Activated naive CD4-positive, alpha-beta T cell treated with anti-CD3 and anti-CD28 coated beads, Interleukin-2, amount 50 U/mL, for 16 hours (primary cell): ENCODE measurements around the gene MEOX2.

Source experiments
- DNase-seq: peaks from one replicate; pipeline ENCODE4 v3.0.0-alpha.2; 2020

Gene MEOX2

DNA sequence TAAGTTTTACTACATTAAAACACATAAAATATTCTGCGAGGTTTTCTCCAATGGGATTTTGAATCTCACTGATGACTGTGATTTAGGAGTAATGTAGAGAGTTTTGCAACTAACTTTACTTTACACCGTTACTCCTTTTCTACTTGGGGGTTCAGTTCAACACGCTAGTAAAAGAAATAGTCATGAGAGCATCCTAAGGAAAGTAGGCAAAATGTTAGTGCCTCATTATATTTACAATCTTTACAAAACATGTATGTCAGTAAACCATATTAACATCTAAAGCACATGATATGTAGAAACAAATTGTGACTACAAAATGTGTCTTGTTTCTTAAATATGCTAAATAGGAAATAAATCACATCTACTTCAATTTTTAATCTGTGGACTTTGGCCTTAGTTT is 6.0 kb downstream of the MEOX2 start:
- no peak for DNase-seq

DNA sequence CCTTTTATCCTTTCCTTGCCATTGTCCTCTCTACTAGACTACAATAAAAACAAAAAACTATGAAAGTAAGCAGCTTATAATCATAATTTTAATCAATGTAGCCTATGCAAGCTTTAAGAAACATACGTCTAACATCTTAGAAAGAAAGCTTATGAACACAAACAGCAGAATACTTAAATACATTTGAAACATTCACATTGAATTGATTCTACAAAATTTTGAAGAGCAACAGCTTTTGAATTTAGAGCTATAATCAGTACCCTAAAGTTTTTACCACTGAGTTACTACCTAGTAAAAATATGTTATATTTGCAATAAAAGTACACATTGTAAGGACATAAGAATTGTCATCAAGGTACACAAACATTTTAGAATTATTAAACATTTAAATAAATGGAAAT is 7.2 kb downstream of the MEOX2 start:
- no peak for DNase-seq

- DNase-seq: no peak
Measured at GRCh38 chr7:15678653-15679052, 7.8 kb downstream of the MEOX2 start.

- no peak for DNase-seq
Measured at GRCh38 chr7:15675379-15675778, 11.1 kb downstream of the MEOX2 start.

DNA sequence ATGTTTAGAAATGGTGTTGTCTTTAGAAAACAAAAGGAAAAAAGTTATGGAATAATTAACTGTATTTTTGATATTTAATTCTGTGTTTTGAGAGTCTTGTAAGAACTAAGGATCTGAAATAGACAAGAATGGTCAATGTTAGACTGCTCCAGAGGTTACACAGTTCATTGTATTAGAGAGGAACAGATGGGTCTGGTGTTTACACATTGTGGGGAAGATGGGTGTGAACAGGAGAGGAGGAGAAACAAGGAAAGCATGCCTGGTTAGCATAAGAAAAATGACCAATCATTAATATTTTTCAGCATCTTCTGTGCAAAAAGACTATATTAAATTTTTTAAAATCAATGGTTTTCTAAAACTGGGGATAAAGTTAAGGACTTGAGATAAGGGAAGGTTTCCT is 11.9 kb downstream of the MEOX2 start:
- no peak for DNase-seq

- no peak for DNase-seq
Measured at GRCh38 chr7:15669443-15670090, 16.9 kb downstream of the MEOX2 start.

GRCh38 chr7:15667991-15668390 is 18.5 kb downstream of the MEOX2 start:
- no peak for DNase-seq

GRCh38 chr7:15662451-15662850 is 24.0 kb downstream of the MEOX2 start:
- DNase-seq: no peak

DNA sequence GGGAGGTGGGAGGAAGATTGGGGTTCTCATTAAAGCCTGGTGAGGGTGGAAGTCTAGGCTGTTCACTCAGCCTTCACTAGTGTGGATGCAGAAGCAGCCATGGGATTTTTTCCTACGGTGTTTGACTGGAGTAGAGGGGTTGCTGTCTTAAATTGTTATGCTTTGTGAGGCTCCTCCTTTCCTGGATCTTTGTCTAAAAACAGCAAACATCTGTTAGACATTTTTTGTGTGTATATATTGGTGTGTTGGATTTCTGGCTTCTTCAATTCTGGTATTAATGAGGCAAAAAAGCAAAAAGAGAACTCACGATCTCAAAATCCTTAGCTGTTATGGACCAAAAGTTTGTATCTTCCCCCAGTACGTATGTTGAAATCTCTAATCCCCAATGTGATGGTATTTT is 28.2 kb downstream of the MEOX2 start:
- DNase-seq: no peak

DNA sequence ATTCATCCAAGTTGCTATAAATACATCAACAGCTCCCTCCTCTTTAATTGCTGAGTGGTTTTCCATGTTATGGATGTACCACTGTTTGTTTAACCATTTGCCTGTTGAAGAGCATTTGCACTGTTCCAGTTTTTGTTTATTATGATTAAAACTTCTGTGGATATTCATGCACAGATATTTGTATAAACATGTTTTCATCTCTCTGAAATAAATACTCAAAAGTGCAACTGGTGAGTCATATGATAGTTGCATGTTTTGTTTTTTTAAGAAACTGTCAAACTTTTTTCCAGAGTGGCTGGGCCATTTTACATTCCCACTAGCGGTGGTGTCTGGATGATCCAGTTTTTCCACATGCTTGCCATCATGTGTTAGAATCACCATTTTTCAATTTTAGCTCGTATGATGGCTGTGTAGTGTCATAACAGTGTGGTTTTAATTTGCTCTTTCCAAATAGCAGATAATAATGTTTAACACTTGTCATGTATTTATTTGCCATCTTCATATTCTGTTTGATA is 33.6 kb downstream of the MEOX2 start:
- DNase-seq: no peak

DNA sequence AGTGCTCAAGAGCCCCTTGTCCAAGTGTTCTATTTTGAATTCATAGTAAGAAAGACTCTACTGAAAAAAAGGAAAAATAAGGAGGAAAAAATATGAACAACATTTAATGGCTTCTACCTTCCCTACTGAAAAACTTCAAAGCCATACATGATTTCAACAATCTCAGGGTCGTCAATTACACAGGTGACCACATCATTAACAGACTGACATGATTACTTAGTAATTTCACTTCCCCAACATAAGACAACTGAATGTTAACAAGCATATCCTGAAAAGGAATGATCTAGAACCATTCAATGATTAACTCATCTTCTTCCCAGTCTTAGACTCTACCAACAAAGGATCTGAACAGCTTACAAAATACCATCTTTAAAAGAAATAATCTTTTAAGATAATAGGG is 34.8 kb downstream of the MEOX2 start:
- no peak for DNase-seq

- DNase-seq: no peak
Measured at GRCh38 chr7:15650787-15651186, 35.7 kb downstream of the MEOX2 start.

GRCh38 chr7:15648461-15648961 is 38.0 kb downstream of the MEOX2 start:
- no peak for DNase-seq

DNA sequence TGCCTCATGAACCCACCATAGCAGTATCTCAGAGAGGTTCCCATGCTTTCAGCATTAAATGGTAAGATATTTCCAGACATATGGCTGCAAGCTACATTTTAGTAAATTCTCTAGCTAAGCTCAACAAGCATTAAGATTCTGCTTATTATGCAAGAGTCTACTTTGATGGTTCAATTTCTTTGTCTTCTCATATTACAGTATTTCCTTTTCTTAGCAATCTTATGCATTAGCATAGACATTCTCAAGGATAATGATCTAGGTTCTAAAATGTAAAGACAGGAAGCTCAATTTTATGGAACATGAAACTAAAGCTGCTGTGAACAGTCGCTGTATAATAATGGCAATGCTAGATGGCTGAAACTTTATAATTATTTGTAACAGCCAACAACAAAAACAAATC is 39.2 kb downstream of the MEOX2 start:
- no peak for DNase-seq

GRCh38 chr7:15643000-15643705 is 43.3 kb downstream of the MEOX2 start:
- no peak for DNase-seq

DNA sequence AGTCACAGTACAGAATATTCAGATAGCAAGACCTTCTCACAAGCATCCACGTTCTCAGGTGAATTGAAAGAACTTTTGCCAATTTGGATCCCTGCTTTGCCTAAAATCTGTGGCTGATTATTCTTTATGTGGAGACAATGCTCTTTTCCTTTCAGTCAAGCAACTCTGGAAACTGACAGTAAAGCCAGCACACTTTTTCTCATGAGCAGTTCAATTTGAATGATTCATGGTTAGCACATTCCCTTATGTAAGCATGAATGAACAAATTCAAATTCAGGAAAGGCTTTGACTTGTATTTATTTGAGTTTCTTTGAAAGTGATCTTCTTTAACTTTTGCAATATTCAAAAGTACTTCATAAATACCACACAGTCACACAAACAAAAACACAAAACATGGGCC is 57.6 kb downstream of the MEOX2 start:
- no peak for DNase-seq

- no peak for DNase-seq
Measured at GRCh38 chr7:15626041-15626440, 60.4 kb downstream of the MEOX2 start.

- DNase-seq: no peak
Measured at GRCh38 chr7:15625466-15625865, 61.0 kb downstream of the MEOX2 start.

- DNase-seq: no peak
Measured at GRCh38 chr7:15621468-15621867, 65.0 kb downstream of the MEOX2 start.

DNA sequence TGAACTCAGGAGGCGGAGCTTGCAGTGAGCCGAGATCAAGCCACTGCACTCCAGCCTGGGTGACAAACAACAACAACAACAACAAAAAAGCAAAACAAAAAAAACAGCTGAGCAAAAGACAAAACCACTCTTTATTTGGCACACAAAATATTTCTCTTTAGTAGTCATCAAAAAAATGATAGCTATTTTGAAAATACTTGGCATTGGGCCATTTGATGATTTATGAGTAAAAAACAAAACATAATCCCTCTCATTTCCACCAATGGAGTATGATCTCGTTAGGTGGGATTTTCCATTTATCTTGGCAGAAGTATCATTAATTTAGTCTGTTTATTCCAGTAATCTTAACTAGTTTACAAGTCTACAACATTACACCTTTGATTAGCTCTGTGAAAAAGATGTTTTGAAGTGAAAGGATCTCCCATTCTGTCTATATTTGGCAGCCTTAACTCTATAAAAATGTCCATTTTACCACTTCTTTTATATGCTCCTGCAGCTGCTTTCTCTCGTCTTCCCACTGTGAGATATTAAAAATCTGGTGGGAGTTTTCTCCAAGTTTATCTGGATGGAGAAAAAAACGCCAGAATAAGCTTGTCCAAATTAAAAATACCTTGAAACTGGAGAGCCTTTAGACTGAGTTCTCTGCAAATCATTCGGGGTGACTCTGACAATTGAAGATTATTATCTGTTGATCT is 65.8 kb downstream of the MEOX2 start:
- no peak for DNase-seq

DNA sequence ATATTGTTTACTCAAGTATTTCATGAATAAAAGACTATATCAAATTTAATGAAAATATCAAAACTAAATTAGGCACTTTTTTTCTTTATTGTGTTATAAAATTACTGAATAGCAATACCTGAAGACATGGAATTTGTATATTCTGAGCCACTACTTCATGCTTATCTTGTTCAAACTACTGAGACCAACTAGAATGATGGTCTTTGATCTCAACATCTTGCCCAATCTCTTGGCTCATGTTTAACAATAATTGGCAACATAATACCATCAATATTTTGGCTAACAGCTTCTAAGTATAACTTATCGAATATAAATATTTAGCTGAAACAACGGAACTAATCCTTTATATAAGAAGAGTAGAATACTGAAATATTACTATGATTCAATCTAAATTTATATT is 68.2 kb downstream of the MEOX2 start:
- no peak for DNase-seq

DNA sequence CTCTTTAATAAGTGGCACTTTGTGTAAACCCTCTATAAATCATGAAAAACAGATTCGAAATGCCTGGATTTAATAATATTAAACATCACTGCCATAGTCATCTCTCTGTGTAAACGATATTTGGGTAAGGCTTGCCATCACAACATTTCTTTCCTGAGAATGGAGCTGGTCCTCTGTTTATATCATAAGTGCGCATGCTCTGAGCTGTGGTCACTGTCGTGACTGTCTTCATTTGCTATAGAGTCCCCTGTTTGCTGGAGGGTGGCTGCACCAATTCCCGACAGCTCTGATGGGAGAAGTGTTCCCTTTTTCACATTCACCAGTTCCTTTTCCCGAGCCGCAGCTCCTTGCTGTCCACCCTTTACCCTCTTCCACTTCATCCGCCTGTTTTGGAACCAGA is 74.3 kb downstream of the MEOX2 start:
- DNase-seq: no peak

DNA sequence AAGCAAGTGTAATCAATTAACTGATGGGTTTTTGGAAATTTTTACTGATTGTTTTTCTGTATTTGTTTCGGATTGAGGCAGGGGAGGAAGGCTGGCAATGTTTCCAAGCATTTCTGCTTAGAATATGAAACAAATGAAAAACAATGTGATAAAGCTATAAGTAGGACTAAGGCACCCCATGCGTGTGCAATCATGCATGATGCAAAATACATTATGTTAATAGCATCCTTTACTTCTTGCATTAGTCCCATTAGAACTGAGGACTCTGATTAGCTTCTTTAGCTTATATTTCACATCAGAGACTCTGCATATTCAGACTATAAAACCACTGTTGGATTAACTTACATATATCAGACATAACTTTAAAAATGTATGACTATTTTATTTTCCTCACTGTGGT is 76.0 kb downstream of the MEOX2 start:
- DNase-seq: no peak

DNA sequence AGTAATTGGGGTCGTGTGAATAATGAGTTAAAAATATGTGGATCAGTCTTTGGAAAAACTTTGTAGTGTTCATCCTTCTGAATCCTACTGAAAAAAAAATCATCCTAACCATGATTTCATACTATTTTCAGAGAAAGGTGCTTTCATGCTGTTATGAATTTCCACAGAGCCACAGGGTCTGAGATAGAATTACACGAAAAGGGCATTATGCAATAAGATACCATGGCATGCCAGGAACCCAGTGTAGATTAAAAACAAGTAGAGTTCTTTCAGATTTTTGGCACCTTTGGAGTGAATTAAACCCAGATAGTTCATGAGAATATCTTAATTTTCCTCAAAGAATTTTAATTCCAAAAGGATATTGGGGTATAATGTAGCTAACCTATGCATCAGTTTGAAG is 77.2 kb downstream of the MEOX2 start:
- no peak for DNase-seq
